ENCODE results near the gene FGFR3. TPM values are rescaled to one million over a fixed set of nuclear protein-coding genes. Genes with fewer than 3 reads are reported as not detected.

Gene FGFR3
- total and polyA plus RNA-seq, 2 of the 4 experiments (the other 2 are of a cell fraction) = 0.18 to 0.67 TPM

- CTCF ChIA-PET = interaction anchor here (0.6 kb wide), 1 partner anchor 89 kb away, joined by 5 read pairs; no protein-coding TSS in a partner anchor
- Histone ChIP-seq H4K91ac (ENCODE audit: insufficient read depth, low read depth, low read length) (no peak overlapping the region), H2AFZ (replicated peaks; ENCODE audit: low read length, poor library complexity) (no peak overlapping the region), H3K4me3 (ENCODE audit: insufficient read depth, low read depth, low read length) (no peak overlapping the region), H4K8ac (ENCODE audit: low read depth in 2 of 2, low read length in 2 of 2) (no peak overlapping the region), H3K56ac (ENCODE audit: extremely low read depth, insufficient read depth, low read length) (no peak overlapping the region), H3K4me1 (ENCODE audit: control insufficient read depth, insufficient read depth, low read length) (no peaks in the 10 kb centered on the region), H4K5ac (ENCODE audit: low read depth, low read length) (no peak overlapping the region), H2BK20ac (ENCODE audit: low read depth, low read length) (no peak overlapping the region), H3K36me3 (ENCODE audit: control insufficient read depth, insufficient read depth, low read length) (no peaks in the 10 kb centered on the region), H2AK9ac (replicated peaks; ENCODE audit: low read depth, low read length, poor library complexity) (no peak overlapping the region), H3K14ac (replicated peaks; ENCODE audit: low read depth, low read length) (no peak overlapping the region), H3K4ac (ENCODE audit: low read depth, low read length) (no peak overlapping the region), H2AK5ac (ENCODE audit: low read depth, low read length) (no peak overlapping the region), H4K20me1 (ENCODE audit: insufficient read depth, low read length) (no peaks in the 10 kb centered on the region), H3K9me1 (ENCODE audit: insufficient read depth, low read length) (no peaks in the 10 kb centered on the region), H3K4me2 (ENCODE audit: low read depth, low read length) (no peak overlapping the region), H3K27me3 (ENCODE audit: control insufficient read depth, insufficient read depth, low read length) (no peaks in the 10 kb centered on the region; the same call in 1 of the 2 replicates), H2BK5ac (ENCODE audit: low read depth, low read length, poor library complexity, severe bottlenecking) (no peak overlapping the region), H3K9me3 (ENCODE audit: control insufficient read depth, insufficient read depth, low read length) (no peaks in the 10 kb centered on the region), H2BK120ac (ENCODE audit: low read depth, low read length) (no peak overlapping the region), H2BK15ac (ENCODE audit: low read depth, low read length) (no peak overlapping the region), H3K18ac (ENCODE audit: low read depth, low read length) (no peak overlapping the region), H3K79me1 (ENCODE audit: low read depth in 1 of 2, low read length in 2 of 2) (no peaks in the 10 kb centered on the region), H3K9ac (ENCODE audit: low read depth, low read length) (no peak overlapping the region), H3K23ac (ENCODE audit: low read depth, low read length) (no peak overlapping the region), H3K27ac (ENCODE audit: insufficient read depth, low read length) (no peak overlapping the region)
- dilution Hi-C loops (cut with HindIII; ENCODE audit: low sequenced_read_pairs, unreplicated experiment) (no loop called here), in situ Hi-C loops (cut with MboI; ENCODE audit: low sequenced_read_pairs) (no loop called here), intact Hi-C loops (cut with micrococcal nuclease) (no loop called here)
- no peak for ATAC-seq (ENCODE audit: low read depth)
- TF ChIP-seq MXI1 (IDR thresholded peaks at IDR 0.05; ENCODE audit: borderline replicate concordance, low read depth, low read length) = no peak
- no peak for TF ChIP-seq CEBPB (IDR thresholded peaks at IDR 0.05; ENCODE audit: low read depth, low read length)
- TF ChIP-seq MAZ (IDR thresholded peaks at IDR 0.05; ENCODE audit: borderline replicate concordance, low read depth, low read length) = no peak
- TF ChIP-seq RAD21 (IDR thresholded peaks at IDR 0.05; ENCODE audit: low read length) = no peak
- no peak for TF ChIP-seq MAFK (IDR thresholded peaks at IDR 0.05; ENCODE audit: low read depth, low read length)
- TF ChIP-seq RFX5 (IDR thresholded peaks at IDR 0.05; ENCODE audit: low read depth, low read length) = no peak
- TF ChIP-seq POLR2A (IDR thresholded peaks at IDR 0.05; ENCODE audit: low read depth, low read length) = no peak
- TF ChIP-seq ELK1 (IDR thresholded peaks at IDR 0.05; ENCODE audit: borderline replicate concordance, low read depth, low read length) = no peak
- TF ChIP-seq SMC3 (IDR thresholded peaks at IDR 0.05; ENCODE audit: low read depth, low read length) = no peak
- TF ChIP-seq RCOR1 (IDR thresholded peaks at IDR 0.05; ENCODE audit: insufficient replicate concordance, low read length) = no peak
- TF ChIP-seq USF2 (IDR thresholded peaks at IDR 0.05; ENCODE audit: low read depth, low read length) = no peak
- no peak for TF ChIP-seq BHLHE40 (IDR thresholded peaks at IDR 0.05; ENCODE audit: low read depth, low read length)
- TF ChIP-seq CHD1 (IDR thresholded peaks at IDR 0.05; ENCODE audit: low read depth, low read length) = no peak
- TF ChIP-seq FOS (IDR thresholded peaks at IDR 0.05; ENCODE audit: low read depth, low read length) = no peak
- DNase-seq = no peak
- POLR2A ChIA-PET (ENCODE audit: unreplicated experiment) = no interaction called here
- no TSS peak for BruUV-seq (replicated peaks)
- WGBS, 2 experiments (ENCODE audit: extremely low coverage in 2 of 2, insufficient read length in 1 of 2) = 71% methylated on average over 3 of the region's 20 CpGs; no CpG with 5 or more reads in 1 of the 2 experiments
Measured at GRCh38 chr4:1756893-1757779, 36.0 kb upstream of the FGFR3 start.
